ENCODE results near the gene LLGL1.

LLGL1 gene

GRCh38 chr17:18225121-18225641, at the start of gene LLGL1:
LLGL1 (plus strand) TSS chr17:18225635; CDS start chr17:18225683, 48 bp downstream.
- peak; percentile 100 for DNase-seq (ENCODE audit: low spot score)

GRCh38 chr17:18176176-18176575, 49.3 kb upstream of the LLGL1 start:
- no peak for DNase-seq (ENCODE audit: low spot score)

DNA sequence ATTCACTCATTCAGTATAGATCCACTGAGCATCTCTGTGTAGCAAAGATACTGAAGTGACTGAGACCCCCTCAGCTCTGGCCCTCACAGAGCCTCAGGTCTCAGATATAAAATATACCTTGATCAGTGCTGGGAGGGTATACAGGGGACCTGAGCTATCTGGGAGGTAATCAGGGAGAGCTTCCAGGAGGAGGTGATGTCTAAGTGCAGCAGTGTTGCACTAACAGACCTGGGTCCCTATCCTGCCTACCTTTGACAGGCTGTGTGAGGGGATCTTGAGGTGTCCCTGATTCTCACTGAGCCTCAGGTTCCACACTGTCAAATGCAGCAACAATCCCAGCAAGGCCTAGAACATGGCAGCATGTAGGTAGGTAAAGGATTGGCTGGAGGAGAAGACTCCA, 48.3 kb upstream of the LLGL1 start:
- no peak for DNase-seq (ENCODE audit: low spot score)

DNA sequence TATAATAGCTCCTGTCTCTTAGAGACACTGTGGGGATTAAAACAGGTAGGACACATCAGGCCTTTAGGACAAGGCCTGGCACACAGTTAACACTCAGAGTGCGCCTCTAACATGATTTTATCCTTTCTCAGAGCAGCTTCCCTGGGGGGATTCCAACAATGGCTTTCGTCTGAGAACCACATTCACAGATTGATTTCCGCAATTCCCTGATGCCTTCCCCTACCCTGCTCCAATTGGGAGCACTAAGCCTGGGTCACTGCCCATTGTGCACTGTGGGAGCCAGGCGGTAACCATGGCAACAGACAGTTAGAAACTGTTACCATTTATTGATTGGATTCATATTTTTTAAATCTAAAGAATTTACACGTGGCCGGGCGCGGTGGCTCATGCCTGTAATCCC, 47.7 kb upstream of the LLGL1 start:
- DNase-seq (ENCODE audit: low spot score) = no peak

DNA sequence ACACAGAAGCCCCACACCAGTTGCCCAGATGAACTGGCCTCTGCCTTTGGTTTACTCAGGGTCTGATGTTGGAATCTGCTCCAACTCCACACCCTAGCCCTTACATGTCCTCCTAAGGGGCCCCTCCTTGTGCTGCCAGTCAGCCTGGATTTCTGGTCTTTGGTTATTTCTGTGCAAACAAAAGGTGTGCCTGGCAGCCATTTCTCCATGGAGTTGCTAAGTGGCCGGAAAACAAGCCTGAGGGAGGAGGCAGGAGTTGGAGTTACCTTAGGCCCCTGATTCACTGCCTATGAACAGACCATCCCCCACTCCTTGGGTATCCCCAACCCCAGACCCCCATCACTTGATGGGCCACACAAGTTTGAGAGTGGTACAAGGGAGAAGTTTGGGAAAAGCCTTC, 46.2 kb upstream of the LLGL1 start:
- no peak for DNase-seq (ENCODE audit: low spot score)

DNA sequence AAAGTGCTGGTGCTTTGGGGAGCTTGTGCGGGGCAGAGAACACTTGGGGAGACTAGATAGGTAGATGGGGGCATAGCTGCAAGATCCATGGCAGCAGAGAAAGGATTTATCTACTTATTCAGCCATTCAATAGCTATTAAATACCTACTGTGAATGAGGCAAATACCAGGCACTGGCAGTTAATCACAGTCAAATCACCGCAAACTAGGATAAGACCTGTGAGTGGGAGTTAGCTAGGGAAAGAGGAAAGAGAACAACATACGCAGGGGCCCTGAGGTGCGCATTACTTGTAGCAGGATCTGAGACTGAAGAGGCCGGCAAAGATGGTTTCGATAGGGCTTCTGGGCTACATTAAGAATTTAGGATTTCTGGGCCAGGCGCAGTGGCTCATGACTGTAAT, 45.6 kb upstream of the LLGL1 start:
- no peak for DNase-seq (ENCODE audit: low spot score)

DNA sequence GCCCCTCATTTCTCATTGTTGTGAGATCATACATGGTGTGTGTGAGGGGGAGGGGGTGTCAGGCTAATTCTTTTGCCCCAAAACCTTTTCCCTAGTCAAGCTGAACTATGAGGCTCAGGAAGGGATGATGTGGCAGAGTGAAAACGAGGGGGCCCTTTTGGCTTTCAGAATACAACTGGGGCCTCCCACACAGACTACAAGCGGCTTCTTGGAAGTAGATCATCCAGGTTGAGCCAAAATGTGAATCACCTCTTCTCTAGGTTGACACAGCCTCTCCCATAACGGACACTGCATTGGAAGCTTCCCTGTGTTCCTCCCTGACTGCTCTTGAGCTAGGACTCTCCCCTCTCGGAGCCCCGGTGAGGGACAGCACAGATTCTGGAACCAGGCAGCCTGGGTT, 44.1 kb upstream of the LLGL1 start:
- DNase-seq (ENCODE audit: low spot score) = no peak

DNA sequence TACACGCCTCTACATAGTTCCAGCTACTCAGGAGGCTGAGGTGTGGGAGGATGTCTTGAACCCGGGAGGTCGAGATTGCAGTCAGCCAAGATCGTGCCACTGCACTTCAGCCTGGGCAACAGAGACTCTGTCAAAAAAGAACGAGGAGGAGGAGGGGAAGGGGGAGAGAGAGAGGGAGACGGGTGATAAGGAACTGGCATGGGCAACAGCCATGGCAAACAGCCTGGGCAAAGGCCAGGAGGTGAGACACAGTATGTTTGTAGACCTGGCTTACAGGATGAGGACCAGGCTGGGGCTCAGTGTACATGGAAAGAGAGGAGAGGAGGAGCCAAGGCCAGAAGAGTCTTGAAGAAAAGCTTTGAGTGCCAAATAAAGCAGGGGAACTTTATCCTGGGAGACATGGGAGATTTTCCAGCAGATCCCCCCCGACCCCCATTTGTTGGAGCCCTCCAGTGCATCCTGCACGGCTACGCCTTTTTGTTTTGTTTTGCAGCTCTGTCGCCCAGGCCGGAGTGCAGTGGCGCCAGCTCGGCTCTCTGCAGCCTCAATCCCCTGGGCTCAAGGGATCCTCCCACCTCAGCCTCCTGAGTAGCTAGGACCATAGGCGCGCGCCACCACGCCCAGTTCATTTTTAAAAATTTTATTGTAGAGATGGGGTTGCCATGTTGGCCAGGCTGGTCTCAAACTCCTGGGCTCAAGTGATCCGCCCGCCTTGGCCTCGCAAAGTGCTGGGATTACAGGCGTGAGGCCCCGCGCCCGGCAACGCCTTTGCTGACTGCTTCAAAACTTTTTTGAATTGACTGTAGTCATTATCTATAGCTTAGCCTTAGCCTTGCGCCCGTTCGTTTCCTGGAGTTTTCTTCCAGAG, 43.1 kb upstream of the LLGL1 start:
- DNase-seq (ENCODE audit: low spot score) = peak; percentile 73

GRCh38 chr17:18182978-18183333, 42.5 kb upstream of the LLGL1 start:
- peak; percentile 91 for DNase-seq (ENCODE audit: low spot score)

- DNase-seq (ENCODE audit: low spot score) = peak; percentile 99
These were observed 41.9 kb upstream of the LLGL1 start, which contains the start of gene ALKBH5 for GRCh38 chr17:18183334-18184142. ALKBH5 (plus strand) TSS chr17:18183828; CDS start chr17:18184244, 416 bp downstream.

DNA sequence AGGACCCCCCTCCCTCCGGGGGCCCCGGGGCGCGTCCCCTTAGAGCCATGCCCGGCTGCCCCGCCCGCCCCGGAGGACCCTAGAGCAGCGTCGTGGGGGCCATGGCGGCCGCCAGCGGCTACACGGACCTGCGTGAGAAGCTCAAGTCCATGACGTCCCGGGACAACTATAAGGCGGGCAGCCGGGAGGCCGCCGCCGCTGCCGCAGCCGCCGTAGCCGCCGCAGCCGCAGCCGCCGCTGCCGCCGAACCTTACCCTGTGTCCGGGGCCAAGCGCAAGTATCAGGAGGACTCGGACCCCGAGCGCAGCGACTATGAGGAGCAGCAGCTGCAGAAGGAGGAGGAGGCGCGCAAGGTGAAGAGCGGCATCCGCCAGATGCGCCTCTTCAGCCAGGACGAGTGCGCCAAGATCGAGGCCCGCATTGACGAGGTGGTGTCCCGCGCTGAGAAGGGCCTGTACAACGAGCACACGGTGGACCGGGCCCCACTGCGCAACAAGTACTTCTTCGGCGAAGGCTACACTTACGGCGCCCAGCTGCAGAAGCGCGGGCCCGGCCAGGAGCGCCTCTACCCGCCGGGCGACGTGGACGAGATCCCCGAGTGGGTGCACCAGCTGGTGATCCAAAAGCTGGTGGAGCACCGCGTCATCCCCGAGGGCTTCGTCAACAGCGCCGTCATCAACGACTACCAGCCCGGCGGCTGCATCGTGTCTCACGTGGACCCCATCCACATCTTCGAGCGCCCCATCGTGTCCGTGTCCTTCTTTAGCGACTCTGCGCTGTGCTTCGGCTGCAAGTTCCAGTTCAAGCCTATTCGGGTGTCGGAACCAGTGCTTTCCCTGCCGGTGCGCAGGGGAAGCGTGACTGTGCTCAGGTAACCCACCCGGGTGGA, 41.0 kb upstream of the LLGL1 start:
- DNase-seq (ENCODE audit: low spot score) = peak; percentile 79

DNA sequence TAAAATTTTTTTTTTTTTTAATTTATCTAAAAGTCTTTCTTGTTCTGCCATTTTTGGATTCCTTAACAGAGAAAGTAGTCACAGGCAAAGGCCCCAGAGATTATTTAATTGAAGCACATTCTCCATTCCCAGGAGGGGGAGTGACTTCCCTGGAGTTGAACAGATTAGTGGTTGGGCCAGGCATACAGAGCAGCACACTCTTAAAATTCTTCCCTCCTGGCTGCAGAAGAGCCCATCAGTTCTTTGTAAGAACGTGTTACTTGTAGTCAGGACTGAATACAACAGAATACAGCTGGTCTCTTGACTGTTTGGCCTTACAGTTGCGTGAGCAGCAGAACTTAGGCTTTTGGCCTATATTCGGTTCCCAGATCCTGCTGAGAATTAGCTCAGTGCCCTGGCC, 40.0 kb upstream of the LLGL1 start:
- no peak for DNase-seq (ENCODE audit: low spot score)

DNA sequence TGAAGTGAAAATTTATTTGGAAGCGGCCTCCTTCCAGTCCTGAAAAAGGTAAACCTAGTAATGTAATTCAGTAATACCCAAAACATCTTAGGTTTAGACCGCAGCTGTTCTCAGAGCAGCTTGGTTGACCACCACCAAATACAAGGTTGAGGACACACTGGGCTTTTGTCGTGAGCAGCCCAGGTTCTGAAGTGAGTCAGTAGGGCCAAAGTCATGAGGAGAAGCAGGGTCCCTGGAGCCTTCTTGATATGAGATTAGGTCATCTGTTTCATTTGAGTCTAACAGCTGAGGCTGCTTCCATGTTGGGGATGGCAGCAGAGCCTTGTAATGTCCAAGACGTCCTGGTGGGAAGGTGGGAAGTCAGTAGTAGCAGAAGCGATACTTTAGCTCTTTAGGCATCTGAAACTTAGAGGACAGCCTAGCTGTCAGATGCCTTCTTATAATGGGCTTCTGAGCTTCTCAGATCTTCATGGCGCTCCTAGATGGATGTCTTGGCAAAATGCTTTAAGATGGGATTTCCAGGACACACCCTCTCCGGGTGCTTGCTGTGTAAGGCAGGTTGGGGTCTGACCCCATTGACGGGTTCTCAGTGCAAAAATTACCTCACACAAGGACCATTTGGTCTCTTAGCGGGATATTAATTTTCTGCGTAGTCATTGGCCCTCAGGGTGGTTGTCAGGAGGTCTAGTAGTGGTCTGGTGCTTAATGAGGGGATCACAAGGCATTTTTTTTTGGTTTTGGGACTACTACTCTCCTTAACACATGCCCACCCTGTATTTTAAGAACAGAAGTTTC, 39.4 kb upstream of the LLGL1 start:
- no peak for DNase-seq (ENCODE audit: low spot score)

- no peak for DNase-seq (ENCODE audit: low spot score)
These were observed 38.8 kb upstream of the LLGL1 start for GRCh38 chr17:18186627-18186982.

DNA sequence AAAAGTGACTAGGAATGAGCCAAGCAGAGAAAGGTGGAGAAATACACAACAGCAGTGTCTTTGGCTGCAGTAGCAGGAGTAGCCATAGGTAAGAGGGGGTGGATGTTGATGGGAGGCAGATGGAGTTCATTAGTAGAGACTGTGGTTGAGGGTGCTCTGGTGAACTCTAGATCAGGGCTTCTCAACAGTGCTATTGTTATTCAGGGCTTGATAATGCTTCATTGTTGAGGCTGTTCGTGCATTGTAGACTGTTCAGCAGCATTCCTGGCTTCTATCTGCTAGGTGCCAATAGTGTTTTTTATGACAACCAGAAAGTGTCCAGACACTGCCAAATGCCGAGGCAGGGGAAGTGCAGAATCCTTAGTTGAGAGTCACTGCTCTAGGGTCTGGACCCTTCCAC, 38.2 kb upstream of the LLGL1 start:
- DNase-seq (ENCODE audit: low spot score) = no peak

GRCh38 chr17:18187821-18188761, 37.3 kb upstream of the LLGL1 start:
- no peak for DNase-seq (ENCODE audit: low spot score)

GRCh38 chr17:18190628-18191235, 34.7 kb upstream of the LLGL1 start:
- DNase-seq (ENCODE audit: low spot score) = no peak

DNA sequence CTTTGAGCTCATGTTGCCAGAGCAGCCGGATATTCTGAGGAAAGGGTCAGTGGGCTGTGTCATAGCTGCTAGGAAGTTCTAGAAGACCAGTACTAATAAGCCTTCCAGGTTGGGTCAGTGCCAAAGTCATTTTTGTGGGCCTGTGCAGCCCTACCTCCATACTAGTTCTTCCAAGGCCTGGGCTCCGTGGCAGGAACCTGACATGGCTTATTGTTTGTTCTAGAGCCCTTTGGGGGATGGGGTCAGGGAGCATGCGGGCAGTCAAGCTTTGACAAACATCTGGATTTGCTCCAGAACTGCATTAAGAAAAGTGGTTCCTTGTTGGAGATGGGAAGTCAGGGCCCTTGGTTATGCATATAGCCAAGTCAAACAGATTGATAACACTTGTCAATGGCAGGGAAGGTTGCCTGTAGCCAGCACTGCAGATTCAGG, 34.2 kb upstream of the LLGL1 start:
- DNase-seq (ENCODE audit: low spot score) = no peak

DNA sequence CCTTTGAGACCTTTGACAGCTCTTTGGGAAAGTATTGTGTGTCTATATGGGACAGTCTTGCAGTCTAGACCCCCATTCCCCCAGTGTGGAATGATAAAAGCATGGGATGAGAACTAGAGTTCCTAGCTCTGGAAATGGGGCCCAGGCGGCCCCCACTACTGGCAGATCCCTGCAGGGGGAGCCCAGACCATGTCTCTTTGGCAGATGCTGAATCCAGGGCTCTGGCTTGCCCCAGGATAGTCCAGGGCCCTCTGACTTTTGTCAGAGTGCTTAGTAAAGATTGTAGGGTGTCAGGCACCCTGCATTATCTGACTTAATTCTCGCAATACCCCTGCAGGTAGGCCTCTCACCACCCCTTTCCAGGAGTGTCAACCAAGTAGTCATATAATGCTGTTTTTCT, 33.5 kb upstream of the LLGL1 start:
- no peak for DNase-seq (ENCODE audit: low spot score)

DNA sequence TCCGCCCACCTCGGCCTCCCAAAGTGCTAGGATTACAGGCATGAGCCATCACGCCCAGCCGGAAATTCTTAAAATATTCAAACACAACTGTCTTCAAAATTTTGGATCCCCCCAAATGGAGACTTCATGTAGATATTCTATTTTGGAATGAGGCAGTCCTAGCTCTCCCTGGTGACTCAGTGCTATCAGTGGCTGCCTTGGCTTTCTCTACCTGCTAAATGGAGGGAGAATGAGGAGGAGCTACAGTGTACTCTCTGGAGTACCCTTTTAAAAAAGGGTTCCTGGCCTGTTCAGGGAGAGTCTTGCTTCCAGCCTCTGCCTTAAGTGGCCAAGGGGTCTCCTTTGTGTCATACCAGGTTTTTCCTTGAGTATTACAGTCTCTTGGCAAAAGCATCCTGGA, 31.0 kb upstream of the LLGL1 start:
- DNase-seq (ENCODE audit: low spot score) = no peak

Measured in ecto neural progenitor cell (in vitro differentiated cells).